Measurements from ENCODE around the gene CST9.

The CST9 gene

GRCh38 chr20:23605867-23606651 is at the start of gene CST9:
Gene CST9, minus strand, starts transcription at chr20:23605917. Its CDS starts 53 bp downstream, at chr20:23605864.
- DNase-seq (ENCODE audit: low read depth, low spot score) = no peak

GRCh38 chr20:23654717-23655116 is 49.0 kb upstream of the CST9 start:
- DNase-seq (ENCODE audit: low read depth, low spot score) = no peak

- no peak for DNase-seq (ENCODE audit: low read depth, low spot score)
Measured at GRCh38 chr20:23654000-23654399, 48.3 kb upstream of the CST9 start.

- DNase-seq (ENCODE audit: low read depth, low spot score) = no peak
Measured at GRCh38 chr20:23653400-23653938, 47.8 kb upstream of the CST9 start.

GRCh38 chr20:23652926-23653325 is 47.2 kb upstream of the CST9 start:
- no peak for DNase-seq (ENCODE audit: low read depth, low spot score)

- DNase-seq (ENCODE audit: low read depth, low spot score) = no peak
Measured at GRCh38 chr20:23652371-23652770, 46.7 kb upstream of the CST9 start.

GRCh38 chr20:23651117-23651516 is 45.4 kb upstream of the CST9 start:
- DNase-seq (ENCODE audit: low read depth, low spot score) = no peak

- no peak for DNase-seq (ENCODE audit: low read depth, low spot score)
Measured at GRCh38 chr20:23649830-23650417, 44.2 kb upstream of the CST9 start.

GRCh38 chr20:23649242-23649641 is 43.5 kb upstream of the CST9 start:
- no peak for DNase-seq (ENCODE audit: low read depth, low spot score)

GRCh38 chr20:23647346-23647745 is 41.6 kb upstream of the CST9 start:
- no peak for DNase-seq (ENCODE audit: low read depth, low spot score)

- no peak for DNase-seq (ENCODE audit: low read depth, low spot score)
Measured at GRCh38 chr20:23646106-23646873, 40.6 kb upstream of the CST9 start.

GRCh38 chr20:23645575-23645974 is 39.9 kb upstream of the CST9 start:
- DNase-seq (ENCODE audit: low read depth, low spot score) = no peak

- no peak for DNase-seq (ENCODE audit: low read depth, low spot score)
Measured at GRCh38 chr20:23644164-23644563, 38.4 kb upstream of the CST9 start.

- no peak for DNase-seq (ENCODE audit: low read depth, low spot score)
Measured at GRCh38 chr20:23643659-23644058, 37.9 kb upstream of the CST9 start.

GRCh38 chr20:23641936-23642751 is 36.4 kb upstream of the CST9 start:
- no peak for DNase-seq (ENCODE audit: low read depth, low spot score)

- no peak for DNase-seq (ENCODE audit: low read depth, low spot score)
Measured at GRCh38 chr20:23640671-23641667, 35.3 kb upstream of the CST9 start.

- no peak for DNase-seq (ENCODE audit: low read depth, low spot score)
Measured at GRCh38 chr20:23640018-23640601, 34.4 kb upstream of the CST9 start.

GRCh38 chr20:23639490-23639958 is 33.8 kb upstream of the CST9 start:
- DNase-seq (ENCODE audit: low read depth, low spot score) = no peak

- DNase-seq (ENCODE audit: low read depth, low spot score) = no peak
Measured at GRCh38 chr20:23638309-23638708, 32.6 kb upstream of the CST9 start.

All from smooth muscle cell of the brain vasculature (primary cell).